SK-N-SH (cell line): ENCODE results near the gene GMNN. TPM values are rescaled to one million over a fixed set of nuclear protein-coding genes. Genes with fewer than 3 reads are reported as not detected.

Source experiments
- CTCF ChIA-PET: fragments of 300-600, 350-600 bp; formaldehyde crosslinking; extraction: SDS; loops from one replicate; lab custom pipeline; 2021; lab: Yijun Ruan, JAX
- POLR2A ChIA-PET: fragments of 350-600 bp; sonication (Branson Sonifier 250); formaldehyde crosslinking; extraction: SDS; loops from one replicate; lab custom pipeline; 2020; ENCODE audit warnings: antibody characterized with exemption, inconsistent platforms; lab: Yijun Ruan, JAX
- DNase-seq: peaks from one replicate; pipeline ENCODE4 v3.0.0; 2012
- H2AFZ ChIP-seq: fragments of 200-600 bp; sonication (generic); 2 replicates; pipeline ENCODE4 v1.8.1; 2016; ENCODE audit warnings: antibody characterized with exemption, mild to moderate bottlenecking, low read depth
- H3F3A ChIP-seq: fragments of 200-600 bp; sonication (generic); replicated peaks from 2 replicates; pipeline ENCODE3; 2016; ENCODE audit warnings: antibody characterized with exemption, mild to moderate bottlenecking; ENCODE audit not compliant: insufficient read depth
- H3K27ac ChIP-seq, 2 experiments: fragments of 200-500 bp in 1 of 2; fragments of 200-600 bp in 1 of 2; sonication (Bioruptor generic) in 1 of 2; sonication (generic), shearing (Covaris generic) in 1 of 2; 2 replicates each; pipeline versions ENCODE4 v1.5.1 to v1.6.1; 2014 to 2016; ENCODE audit warnings: low read depth in 2 of 2, inconsistent platforms in 1 of 2, low read length in 1 of 2, mild to moderate bottlenecking in 1 of 2, mixed read lengths in 1 of 2
- H3K27me3 ChIP-seq: fragments of 200-600 bp; sonication (generic), shearing (Covaris generic); 2 replicates; pipeline ENCODE4 v1.6.1; 2016; ENCODE audit warnings: mixed run types; ENCODE audit not compliant: insufficient read depth
- H3K36me3 ChIP-seq, 2 experiments: fragments of 200-500 bp in 1 of 2; fragments of 200-600 bp in 1 of 2; sonication (Bioruptor generic) in 1 of 2; sonication (generic) in 1 of 2; replicated peaks in 1 of 2; 2 replicates each; pipeline versions ENCODE3 to v1.5.1; 2014 to 2016; ENCODE audit warnings: low read length in 1 of 2, mild to moderate bottlenecking in 1 of 2; ENCODE audit not compliant: insufficient read depth in 2 of 2, control insufficient read depth in 1 of 2
- H3K4me1 ChIP-seq, 2 experiments: fragments of 200-500 bp in 1 of 2; fragments of 200-600 bp in 1 of 2; sonication (Bioruptor generic) in 1 of 2; sonication (generic), shearing (Covaris generic) in 1 of 2; 2 replicates each; pipeline versions ENCODE4 v1.5.1 to v1.6.1; 2014 to 2016; ENCODE audit warnings: low read depth in 1 of 2, low read length in 1 of 2, mixed run types in 1 of 2; ENCODE audit not compliant: insufficient read depth in 2 of 2, control insufficient read depth in 1 of 2
- H3K4me2 ChIP-seq: fragments of 200-600 bp; sonication (generic), shearing (Covaris generic); 2 replicates; pipeline ENCODE4 v1.6.1; 2017; ENCODE audit warnings: mixed run types
- H3K4me3 ChIP-seq, 2 experiments: fragments of 200-500 bp in 1 of 2; fragments of 200-600 bp in 1 of 2; sonication (Bioruptor generic) in 1 of 2; sonication (generic), shearing (Covaris generic) in 1 of 2; 2 replicates each; pipeline versions ENCODE4 v1.5.1 to v1.8.1; 2014 to 2016; ENCODE audit warnings: low read depth in 2 of 2, inconsistent platforms in 1 of 2, low read length in 1 of 2, mild to moderate bottlenecking in 1 of 2, mixed read lengths in 1 of 2, moderate library complexity in 1 of 2
- H3K79me2 ChIP-seq: fragments of 200-600 bp; sonication (generic); 2 replicates; pipeline ENCODE4 v1.8.1; 2017; ENCODE audit warnings: mild to moderate bottlenecking; ENCODE audit not compliant: insufficient read depth
- H3K9ac ChIP-seq: fragments of 200-600 bp; sonication (generic); 2 replicates; pipeline ENCODE4 v1.6.1; 2017; ENCODE audit warnings: mixed run types
- H3K9me2 ChIP-seq: fragments of 200-600 bp; sonication (generic); 2 replicates; pipeline ENCODE4 v1.6.1; 2017; ENCODE audit warnings: mixed run types
- H3K9me3 ChIP-seq: fragments of 200-600 bp; sonication (generic); 2 replicates; pipeline ENCODE4 v1.6.1; 2017; ENCODE audit warnings: mixed run types, mild to moderate bottlenecking, moderate library complexity
- H4K20me1 ChIP-seq: fragments of 200-600 bp; sonication (generic); 2 replicates; pipeline ENCODE4 v1.6.1; 2017; ENCODE audit warnings: mild to moderate bottlenecking, mixed run types; ENCODE audit not compliant: insufficient read depth
- FOSL2 ChIP-seq: IDR thresholded peaks from 2 replicates; pipeline ENCODE4 v1.4.0; 2012; ENCODE audit warnings: low read depth, mild to moderate bottlenecking, moderate library complexity, borderline replicate concordance
- FOXJ3 ChIP-seq: sonication (generic); formaldehyde crosslinking; IDR thresholded peaks from 2 replicates; pipeline ENCODE4 v1.5.1; 2020; ENCODE audit warnings: mild to moderate bottlenecking, missing genetic modification reagents
- GABPA ChIP-seq: IDR thresholded peaks from 2 replicates; pipeline ENCODE4 v1.4.0; 2012; ENCODE audit warnings: low read depth, mild to moderate bottlenecking
- GATA2 ChIP-seq: sonication (generic); formaldehyde crosslinking; IDR thresholded peaks from 2 replicates; pipeline ENCODE4 v1.5.0; 2020; ENCODE audit warnings: mild to moderate bottlenecking, missing genetic modification reagents
- IRF3 ChIP-seq: fragments of 150-350 bp; IDR thresholded peaks from 2 replicates; pipeline ENCODE4 v1.6.1; 2016; ENCODE audit warnings: mild to moderate bottlenecking, low read depth, low read length
- JUND ChIP-seq: IDR thresholded peaks from 2 replicates; pipeline ENCODE4 v1.4.0; 2012
- MEF2A ChIP-seq: IDR thresholded peaks from 2 replicates; pipeline ENCODE4 v1.4.0; 2012; ENCODE audit warnings: low read depth, borderline replicate concordance
- MXI1 ChIP-seq: IDR thresholded peaks from 2 replicates; pipeline ENCODE4 v1.6.1; 2012; ENCODE audit warnings: mild to moderate bottlenecking, low read depth, low read length, improper control_type of control experiment
- PBX3 ChIP-seq: IDR thresholded peaks from 2 replicates; pipeline ENCODE4; 2012
- POLR2AphosphoS5 ChIP-seq: IDR thresholded peaks from 2 replicates; pipeline ENCODE4 v1.6.1; 2012; ENCODE audit warnings: low read depth, low read length
- RAD21 ChIP-seq: IDR thresholded peaks from 2 replicates; pipeline ENCODE4 v1.6.1; 2012; ENCODE audit warnings: mild to moderate bottlenecking, low read length
- REST ChIP-seq: IDR thresholded peaks from 2 replicates; pipeline ENCODE4 v1.6.1; 2012; ENCODE audit warnings: mild to moderate bottlenecking, low read depth, low read length, moderate library complexity
- RFX5 ChIP-seq: IDR thresholded peaks from 2 replicates; pipeline ENCODE4 v1.6.1; 2012; ENCODE audit warnings: mild to moderate bottlenecking, improper control_type of control experiment, low read length
- SIN3A ChIP-seq: IDR thresholded peaks from 2 replicates; pipeline ENCODE4 v1.6.1; 2012; ENCODE audit warnings: low read depth, mild to moderate bottlenecking, low read length, moderate library complexity, borderline replicate concordance
- USF1 ChIP-seq: IDR thresholded peaks from 2 replicates; pipeline ENCODE4 v1.4.0; 2012; ENCODE audit warnings: low read depth, borderline replicate concordance
- YY1 ChIP-seq: IDR thresholded peaks from 2 replicates; pipeline ENCODE4 v1.4.0; 2012; ENCODE audit warnings: low read depth, mild to moderate bottlenecking
- WGBS: methylation state at CpG from one replicate; pipeline ENCODE4 v1.1.6; 2017; ENCODE audit warnings: low lambda C conversion rate; 5-methylcytosine and 5-hydroxymethylcytosine counted together
- polyA plus RNA-seq, 3 experiments: library from polyadenylated mRNA; depleted of rRNA; stranded (reverse); fragments of >200 nt; gene quantifications; 2 replicates each; pipeline ENCODE4 v1.2.3, GENCODE V29; 2012

The GMNN gene
- polyA plus RNA-seq, 1 of the 3 experiments (the other 2 are of a cell fraction): 16.8 TPM

- H3K4me1 ChIP-seq: no peaks in the 10 kb centered on the region
- no peaks in the 10 kb centered on the region for H3K9me3 ChIP-seq
- H3K4me2 ChIP-seq: no peak overlapping the region
- no peak overlapping the region for H3K4me3 ChIP-seq
- CTCF ChIA-PET: interaction anchor here (1.4 kb wide), 1 partner anchor 11 kb away, joined by 5 read pairs; no protein-coding TSS in a partner anchor
- POLR2A ChIA-PET: no interaction called here
- no peak overlapping the region for H3K9ac ChIP-seq
- no peaks in the 10 kb centered on the region for H4K20me1 ChIP-seq
- no peak overlapping the region for H3K27ac ChIP-seq
- no peaks in the 10 kb centered on the region for H3K79me2 ChIP-seq
- H3K9me2 ChIP-seq: no peaks in the 10 kb centered on the region
- no peaks in the 10 kb centered on the region for H3F3A ChIP-seq
- H3K27me3 ChIP-seq: no peaks in the 10 kb centered on the region
- no peak for DNase-seq
- H3K36me3 ChIP-seq: no peaks in the 10 kb centered on the region
- TF ChIP-seq PBX3 (no peak), FOSL2 (no peak), MEF2A (no peak), MXI1 (no peak), POLR2AphosphoS5 (no peak), SIN3A (no peak), REST (no peak), GABPA (no peak), IRF3 (no peak), GATA2 (no peak)
- TF ChIP-seq, all 33 proteins: peak for 0
- no peak overlapping the region for H2AFZ ChIP-seq
Measured at GRCh38 chr6:24755279-24755678, 19.5 kb upstream of the GMNN start.

- H2AFZ ChIP-seq: no peak overlapping the region
- no peak overlapping the region for H3K9ac ChIP-seq
- 94% methylated on average over 6 of the region's 6 CpGs for WGBS
- no peaks in the 10 kb centered on the region for H3K36me3 ChIP-seq
- TF ChIP-seq SIN3A (no peak), JUND (no peak), RAD21 (no peak), IRF3 (no peak), REST (no peak), YY1 (no peak), USF1 (no peak), MEF2A (no peak), FOXJ3 (CRISPR knock-in tag) (no peak), RFX5 (no peak)
- H3K4me2 ChIP-seq: no peak overlapping the region
- no peaks in the 10 kb centered on the region for H3K9me2 ChIP-seq
- no peak overlapping the region for H3K4me3 ChIP-seq
- no peaks in the 10 kb centered on the region for H3K4me1 ChIP-seq
- no peaks in the 10 kb centered on the region for H3F3A ChIP-seq
- no peaks in the 10 kb centered on the region for H3K27me3 ChIP-seq
- H3K9me3 ChIP-seq: no peaks in the 10 kb centered on the region
- ChIA-PET CTCF (interaction anchor here (1.1 kb wide), 1 partner anchor 465 kb away, joined by 3 read pairs; no protein-coding TSS in a partner anchor), POLR2A (no interaction called here)
- H3K27ac ChIP-seq: no peak overlapping the region
- DNase-seq: no peak
- H4K20me1 ChIP-seq: no peaks in the 10 kb centered on the region
- H3K79me2 ChIP-seq: no peaks in the 10 kb centered on the region
Measured at GRCh38 chr6:24757611-24758010, 17.1 kb upstream of the GMNN start.
